HepG2 (cell line): ENCODE measurements around the gene MICA. TPM values are rescaled to one million over a fixed set of nuclear protein-coding genes. Genes with fewer than 3 reads are reported as not detected.

ENCODE experiments used
- AGO1 ChIP-seq: fragments of 200-400 bp; formaldehyde crosslinking; IDR thresholded peaks from 2 replicates; pipeline ENCODE4 v1.6.1; 2017; ENCODE audit warnings: mild to moderate bottlenecking, low read depth, low read length, moderate library complexity; ENCODE audit not compliant: poor library complexity, severe bottlenecking
- CAMTA2 ChIP-seq: sonication (generic); formaldehyde crosslinking; IDR thresholded peaks from 2 replicates; pipeline ENCODE4 v1.4.0; 2020; ENCODE audit warnings: mild to moderate bottlenecking, missing genetic modification reagents, borderline replicate concordance
- ESRRA ChIP-seq: sonication (generic); formaldehyde crosslinking; IDR thresholded peaks from 2 replicates; pipeline ENCODE4 v1.5.1; 2020; ENCODE audit warnings: mild to moderate bottlenecking, low read depth, missing genetic modification reagents
- ETV5 ChIP-seq: IDR thresholded peaks from 2 replicates; pipeline ENCODE4 v1.6.1; 2018; ENCODE audit warnings: missing biosample characterization, missing genetic modification reagents, inconsistent platforms, borderline replicate concordance
- FOXA3 ChIP-seq: IDR thresholded peaks from 2 replicates; pipeline ENCODE4 v1.6.1; 2016; ENCODE audit warnings: missing genetic modification reagents, missing compliant biosample characterization
- GLI4 ChIP-seq: sonication (generic); formaldehyde crosslinking; IDR thresholded peaks from 2 replicates; pipeline ENCODE4 v1.5.1; 2020; ENCODE audit warnings: missing genetic modification reagents, mild to moderate bottlenecking, moderate library complexity, borderline replicate concordance
- HNF4G ChIP-seq, 2 experiments: sonication (generic) in 1 of 2; formaldehyde crosslinking in 1 of 2; IDR thresholded peaks; 2 replicates each; pipeline versions ENCODE4 v1.4.0 to v1.6.1; 2011 to 2020; ENCODE audit warnings: borderline replicate concordance in 2 of 2, low read depth in 2 of 2, mild to moderate bottlenecking in 2 of 2, low read length in 1 of 2, missing genetic modification reagents in 1 of 2, moderate library complexity in 1 of 2
- HOXA3 ChIP-seq: sonication (generic); formaldehyde crosslinking; IDR thresholded peaks from 2 replicates; pipeline ENCODE4 v1.5.0; 2020; ENCODE audit warnings: missing genetic modification reagents
- KAT8 ChIP-seq: IDR thresholded peaks from 2 replicates; pipeline ENCODE4 v1.6.1; 2016; ENCODE audit warnings: missing genetic modification reagents, missing compliant biosample characterization
- KDM3A ChIP-seq: IDR thresholded peaks from 2 replicates; pipeline ENCODE4 v1.6.1; 2018; ENCODE audit warnings: low read depth, missing compliant biosample characterization
- NFKB2 ChIP-seq: sonication (generic); formaldehyde crosslinking; IDR thresholded peaks from 2 replicates; pipeline ENCODE4 v1.4.0; 2020; ENCODE audit warnings: missing genetic modification reagents, borderline replicate concordance
- PAF1 ChIP-seq: IDR thresholded peaks from 2 replicates; pipeline ENCODE4 v1.6.1; 2016; ENCODE audit warnings: missing genetic modification reagents, missing compliant biosample characterization
- TAF15 ChIP-seq: fragments of 200-400 bp; formaldehyde crosslinking; IDR thresholded peaks from one replicate; pipeline ENCODE4 v1.6.1; 2018; ENCODE audit warnings: mild to moderate bottlenecking, low read depth, low read length; ENCODE audit not compliant: poor library complexity, severe bottlenecking
- ZBTB7B ChIP-seq: sonication (generic); formaldehyde crosslinking; IDR thresholded peaks from 2 replicates; pipeline ENCODE4 v1.4.0; 2020; ENCODE audit warnings: missing genetic modification reagents
- ZC3H13 ChIP-seq: sonication (generic); formaldehyde crosslinking; IDR thresholded peaks from 2 replicates; pipeline ENCODE4 v1.8.1; 2023; ENCODE audit warnings: mild to moderate bottlenecking, missing genetic modification reagents, moderate library complexity
- ZNF225 ChIP-seq: sonication (generic); formaldehyde crosslinking; IDR thresholded peaks from 2 replicates; pipeline ENCODE4 v1.4.0; 2020; ENCODE audit warnings: mild to moderate bottlenecking, missing genetic modification reagents
- ZNF235 ChIP-seq: sonication (generic); formaldehyde crosslinking; IDR thresholded peaks from 2 replicates; pipeline ENCODE4 v1.8.1; 2023; ENCODE audit warnings: mild to moderate bottlenecking, missing genetic modification reagents, borderline replicate concordance
- ZNF253 ChIP-seq: sonication (generic); formaldehyde crosslinking; IDR thresholded peaks from 2 replicates; pipeline ENCODE4 v1.8.0; 2022; ENCODE audit warnings: mild to moderate bottlenecking, missing genetic modification reagents, borderline replicate concordance
- ZNF616 ChIP-seq: sonication (generic); formaldehyde crosslinking; IDR thresholded peaks from 2 replicates; pipeline ENCODE4 v1.5.0; 2020; ENCODE audit warnings: low read depth, mild to moderate bottlenecking, missing genetic modification reagents
- ZNF672 ChIP-seq: sonication (generic); formaldehyde crosslinking; IDR thresholded peaks from 2 replicates; pipeline ENCODE4 v1.8.1; 2022; ENCODE audit warnings: missing genetic modification reagents
- ZNF674 ChIP-seq: sonication (generic); formaldehyde crosslinking; IDR thresholded peaks from 2 replicates; pipeline ENCODE4 v1.5.0; 2020; ENCODE audit warnings: low read depth, mild to moderate bottlenecking, missing genetic modification reagents
- ZNF7 ChIP-seq: IDR thresholded peaks from 2 replicates; pipeline ENCODE4 v1.6.1; 2016; ENCODE audit warnings: missing biosample characterization, missing genetic modification reagents
- ZNF768 ChIP-seq: sonication (generic); formaldehyde crosslinking; IDR thresholded peaks from 2 replicates; pipeline ENCODE4 v1.4.0; 2020; ENCODE audit warnings: missing genetic modification reagents
- ZNF788 ChIP-seq: sonication (generic); formaldehyde crosslinking; IDR thresholded peaks from 2 replicates; pipeline ENCODE4 v1.5.0; 2020; ENCODE audit warnings: mild to moderate bottlenecking, missing genetic modification reagents, borderline replicate concordance
- ZSCAN21 ChIP-seq: sonication (generic); formaldehyde crosslinking; IDR thresholded peaks from 2 replicates; pipeline ENCODE4 v1.8.0; 2022; ENCODE audit warnings: mild to moderate bottlenecking, missing genetic modification reagents, moderate library complexity, borderline replicate concordance
- ZSCAN22 ChIP-seq: sonication (generic); formaldehyde crosslinking; IDR thresholded peaks from 2 replicates; pipeline ENCODE4 v1.4.0; 2020; ENCODE audit warnings: mild to moderate bottlenecking, missing genetic modification reagents
- ZSCAN29 ChIP-seq: sonication (generic); formaldehyde crosslinking; conservative IDR thresholded peaks from 2 replicates; pipeline ENCODE4 v1.4.0; 2020; ENCODE audit warnings: mild to moderate bottlenecking, missing genetic modification reagents
- polyA plus RNA-seq, 8 experiments: library from polyadenylated mRNA; depleted of rRNA in 3 of 8; stranded (reverse) in 7 of 8; unstranded in 1 of 8; fragments of >200 nt; fragmentation: Illumina TruSeq in 4 of 8; extraction: Trizol in 4 of 8; gene quantifications; 2 replicates each; pipeline versions ENCODE4 v1.2.1 to v1.2.3, GENCODE V29; 2011 to 2016; ENCODE audit warnings: low read depth in 4 of 8, missing spikeins in 1 of 8, mixed read lengths in 1 of 8; ENCODE audit not compliant: insufficient read depth in 1 of 8
- total RNA-seq, 5 experiments: library from RNA; depleted of rRNA; stranded (reverse); fragments of >200 nt; fragmentation: Illumina TruSeq; extraction: Trizol; gene quantifications; 2 replicates each; pipeline ENCODE4 v1.2.3, GENCODE V29; 2016; ENCODE audit warnings: low read depth in 1 of 5
- TF ChIP-seq, protein P1 (sequence below): sonication (generic); formaldehyde crosslinking; IDR thresholded peaks from 2 replicates; pipeline ENCODE4 v1.8.0; 2022; ENCODE audit warnings: mild to moderate bottlenecking, missing genetic modification reagents; ENCODE audit not compliant: insufficient replicate concordance

The MICA gene
- total and polyA plus RNA-seq, 2 of the 13 experiments (the other 11 are each of a cell fraction or from before 2014, with no cell fraction given) = 21.6 to 38.1 TPM

DNA sequence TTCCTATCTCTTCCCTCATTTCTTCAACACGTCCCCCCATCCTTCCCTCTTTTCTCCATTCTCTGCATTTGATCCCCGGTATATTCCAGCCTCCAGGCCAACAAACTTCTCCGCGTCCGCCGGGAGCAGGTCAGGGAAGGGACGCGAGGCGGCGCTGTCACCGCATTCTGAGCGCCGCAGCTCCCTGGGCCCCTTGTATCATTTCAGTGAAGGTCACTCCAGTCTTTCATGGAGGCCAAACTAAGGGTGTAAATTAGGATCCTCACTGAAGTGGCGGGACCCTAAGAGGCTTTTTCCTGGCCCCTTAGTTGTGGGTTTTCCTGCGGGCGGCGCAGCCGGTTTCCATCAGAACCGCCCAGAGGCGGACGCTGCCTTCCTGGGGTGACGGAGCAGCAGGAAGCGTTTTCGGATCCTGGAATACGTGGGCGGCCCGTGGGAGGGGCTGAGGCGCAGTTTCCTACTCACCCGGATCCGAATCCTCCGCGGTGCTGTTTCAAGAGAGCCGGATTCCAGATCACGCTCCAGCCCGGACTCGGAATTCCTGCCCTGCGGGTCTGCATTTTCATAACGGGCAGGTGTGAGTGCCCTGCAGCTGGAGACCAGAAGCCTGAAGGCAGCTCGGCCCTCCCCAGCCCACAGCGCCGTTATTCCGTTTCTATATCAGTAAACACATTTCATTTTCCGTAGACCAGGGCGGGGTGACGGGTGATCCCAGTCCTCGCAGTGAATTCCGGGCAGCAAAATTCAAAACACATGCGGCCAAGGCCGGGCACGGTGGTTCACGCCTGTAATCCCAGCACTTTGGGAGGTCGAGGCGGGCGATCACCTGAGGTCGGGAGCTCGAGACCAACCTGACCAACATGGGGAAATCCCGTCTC is 3.6 kb upstream of the MICA start (continued):
- TF ChIP-seq, protein P1, sequence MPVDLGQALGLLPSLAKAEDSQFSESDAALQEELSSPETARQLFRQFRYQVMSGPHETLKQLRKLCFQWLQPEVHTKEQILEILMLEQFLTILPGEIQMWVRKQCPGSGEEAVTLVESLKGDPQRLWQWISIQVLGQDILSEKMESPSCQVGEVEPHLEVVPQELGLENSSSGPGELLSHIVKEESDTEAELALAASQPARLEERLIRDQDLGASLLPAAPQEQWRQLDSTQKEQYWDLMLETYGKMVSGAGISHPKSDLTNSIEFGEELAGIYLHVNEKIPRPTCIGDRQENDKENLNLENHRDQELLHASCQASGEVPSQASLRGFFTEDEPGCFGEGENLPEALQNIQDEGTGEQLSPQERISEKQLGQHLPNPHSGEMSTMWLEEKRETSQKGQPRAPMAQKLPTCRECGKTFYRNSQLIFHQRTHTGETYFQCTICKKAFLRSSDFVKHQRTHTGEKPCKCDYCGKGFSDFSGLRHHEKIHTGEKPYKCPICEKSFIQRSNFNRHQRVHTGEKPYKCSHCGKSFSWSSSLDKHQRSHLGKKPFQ (CRISPR knock-in tag) = peak; percentile 95
- TF ChIP-seq CAMTA2 (CRISPR knock-in tag) (no peak), HNF4G (IDR thresholded peaks at IDR 0.05; ENCODE audit: borderline replicate concordance, low read depth, low read length) (no peak), HNF4G (CRISPR knock-in tag; IDR thresholded peaks at IDR 0.05; ENCODE audit: borderline replicate concordance, low read depth) (peak; percentile 25; the same call in 1 of the 2 replicates), HOXA3 (CRISPR knock-in tag) (peak; percentile 64), GLI4 (CRISPR knock-in tag) (0 out of 2 replicates have a peak, but pooled peaks have one; percentile 48), ZNF7 (CRISPR knock-in tag) (no peak), ZNF253 (peak; percentile 52; the same call in 1 of the 2 replicates), ZC3H13 (CRISPR knock-in tag) (no peak), ZNF672 (CRISPR knock-in tag) (no peak), ZNF674 (no peak), ZNF235 (CRISPR knock-in tag) (peak; percentile 14; the same call in 1 of the 2 replicates), ZNF768 (CRISPR knock-in tag) (peak; percentile 82), ZNF788 (peak; percentile 31; the same call in 1 of the 2 replicates), ESRRA (CRISPR knock-in tag) (peak; percentile 80), ZNF616 (CRISPR knock-in tag) (0 out of 2 replicates have a peak, but pooled peaks have one; percentile 62), NFKB2 (CRISPR knock-in tag) (peak; percentile 61; the same call in 1 of the 2 replicates), ZBTB7B (CRISPR knock-in tag) (peak; percentile 59; the same call in 1 of the 2 replicates), ZSCAN22 (CRISPR knock-in tag) (no peak), KDM3A (CRISPR knock-in tag) (peak; percentile 89), ZSCAN29 (CRISPR knock-in tag) (peak; percentile 99), TAF15 (no peak), ETV5 (CRISPR knock-in tag) (peak; percentile 64; the same call in 1 of the 2 replicates), ZNF225 (peak; percentile 35), PAF1 (no peak), FOXA3 (CRISPR knock-in tag) (no peak), ZSCAN21 (CRISPR knock-in tag) (no peak), AGO1 (peak; percentile 21), KAT8 (CRISPR knock-in tag) (peak; percentile 81)
